Astrocyte of the spinal cord (primary cell): ENCODE results near the gene TCOF1.
A peak's percentile ranks its signal among the peaks of the same experiment; 100 is the strongest.

ENCODE experiments used
- DNase-seq: peaks from one replicate; pipeline ENCODE4 v3.0.0; 2011; ENCODE audit warnings: low read depth, low spot score
- H3K4me3 ChIP-seq: 2 replicates; pipeline ENCODE4 v1.5.1; 2011; ENCODE audit warnings: low read depth, mild to moderate bottlenecking, low read length, moderate library complexity
- in situ Hi-C: cut with HindIII; loops from 2 replicates; pipeline ENCODE4 v1.10.0; 2017; ENCODE audit warnings: low sequenced_read_pairs
- TF ChIP-seq, protein P1 (sequence below): IDR thresholded peaks from 2 replicates; pipeline ENCODE4 v1.5.1; 2012; ENCODE audit warnings: low read depth, mild to moderate bottlenecking, low read length, inconsistent platforms

The TCOF1 gene

DNA sequence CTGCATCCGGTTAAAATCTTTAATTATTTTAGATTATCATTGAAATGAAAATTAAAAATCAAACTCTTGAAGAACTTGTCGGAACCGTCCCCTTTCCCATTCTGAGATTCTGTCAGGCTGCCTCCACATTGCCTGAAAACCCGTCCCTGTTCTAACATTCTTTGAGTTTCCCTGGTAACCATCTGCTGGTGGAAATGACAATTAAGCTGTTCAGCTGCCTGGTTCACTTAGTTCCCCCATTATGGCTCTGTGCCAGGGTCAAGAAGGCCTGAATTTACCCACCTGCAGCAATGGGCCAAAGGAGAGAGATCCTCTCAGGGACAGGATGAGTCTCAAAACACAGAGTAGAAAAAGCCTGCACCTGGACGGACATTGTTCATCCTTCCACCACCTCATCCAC, 11.8 kb upstream of the TCOF1 start:
- DNase-seq = no peak
- TF ChIP-seq, protein P1, sequence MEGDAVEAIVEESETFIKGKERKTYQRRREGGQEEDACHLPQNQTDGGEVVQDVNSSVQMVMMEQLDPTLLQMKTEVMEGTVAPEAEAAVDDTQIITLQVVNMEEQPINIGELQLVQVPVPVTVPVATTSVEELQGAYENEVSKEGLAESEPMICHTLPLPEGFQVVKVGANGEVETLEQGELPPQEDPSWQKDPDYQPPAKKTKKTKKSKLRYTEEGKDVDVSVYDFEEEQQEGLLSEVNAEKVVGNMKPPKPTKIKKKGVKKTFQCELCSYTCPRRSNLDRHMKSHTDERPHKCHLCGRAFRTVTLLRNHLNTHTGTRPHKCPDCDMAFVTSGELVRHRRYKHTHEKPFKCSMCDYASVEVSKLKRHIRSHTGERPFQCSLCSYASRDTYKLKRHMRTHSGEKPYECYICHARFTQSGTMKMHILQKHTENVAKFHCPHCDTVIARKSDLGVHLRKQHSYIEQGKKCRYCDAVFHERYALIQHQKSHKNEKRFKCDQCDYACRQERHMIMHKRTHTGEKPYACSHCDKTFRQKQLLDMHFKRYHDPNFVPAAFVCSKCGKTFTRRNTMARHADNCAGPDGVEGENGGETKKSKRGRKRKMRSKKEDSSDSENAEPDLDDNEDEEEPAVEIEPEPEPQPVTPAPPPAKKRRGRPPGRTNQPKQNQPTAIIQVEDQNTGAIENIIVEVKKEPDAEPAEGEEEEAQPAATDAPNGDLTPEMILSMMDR = no peak
- H3K4me3 ChIP-seq = no peak overlapping the region
- in situ Hi-C loops = no loop called here

DNA sequence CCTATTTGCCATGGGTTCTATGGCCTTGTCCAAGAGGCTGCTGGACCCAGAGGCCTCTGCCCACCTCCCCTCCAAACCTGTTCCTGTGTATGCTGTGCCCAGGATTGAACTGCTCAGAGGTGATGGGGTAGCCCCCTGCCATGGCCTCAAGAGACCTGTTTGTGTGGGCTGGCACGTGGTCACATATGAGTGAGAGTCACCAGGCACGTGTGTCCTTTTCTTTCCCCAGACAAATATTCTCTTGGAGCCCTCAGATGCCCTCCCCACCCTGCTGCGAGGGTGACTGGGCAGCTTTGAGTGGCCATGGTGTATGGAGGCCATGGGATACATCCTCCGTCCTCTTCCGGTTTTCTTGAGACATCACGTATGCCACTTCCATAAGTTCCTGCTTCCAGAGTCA, 10.9 kb upstream of the TCOF1 start:
- in situ Hi-C loops = no loop called here

DNA sequence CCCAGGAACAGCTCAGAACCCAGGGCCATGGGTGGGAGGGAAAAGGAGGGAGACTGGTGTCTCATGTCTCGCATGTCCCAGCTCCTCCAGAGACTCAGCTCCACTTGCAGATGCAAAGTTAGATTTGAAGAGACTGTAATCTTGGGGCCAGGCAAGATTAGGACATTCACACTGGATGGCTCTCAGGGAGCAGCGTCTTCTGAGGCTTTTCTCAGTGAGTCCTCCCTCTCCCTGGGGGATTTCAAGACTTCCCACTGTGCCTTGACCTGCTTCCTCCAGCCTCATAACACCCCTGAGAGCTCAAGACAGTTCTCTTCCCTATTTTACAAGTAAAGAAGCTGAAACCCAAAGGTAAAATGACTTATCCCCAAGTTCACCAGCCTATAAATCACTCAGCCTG, 10.5 kb upstream of the TCOF1 start:
- DNase-seq = no peak
- in situ Hi-C loops = no loop called here
- TF ChIP-seq, protein P1 = no peak
- H3K4me3 ChIP-seq = no peak overlapping the region

More for the DNA sequence above, 10.9 kb upstream of the TCOF1 start:
- TF ChIP-seq, protein P1 = no peak
- DNase-seq = no peak
- no peak overlapping the region for H3K4me3 ChIP-seq

DNA sequence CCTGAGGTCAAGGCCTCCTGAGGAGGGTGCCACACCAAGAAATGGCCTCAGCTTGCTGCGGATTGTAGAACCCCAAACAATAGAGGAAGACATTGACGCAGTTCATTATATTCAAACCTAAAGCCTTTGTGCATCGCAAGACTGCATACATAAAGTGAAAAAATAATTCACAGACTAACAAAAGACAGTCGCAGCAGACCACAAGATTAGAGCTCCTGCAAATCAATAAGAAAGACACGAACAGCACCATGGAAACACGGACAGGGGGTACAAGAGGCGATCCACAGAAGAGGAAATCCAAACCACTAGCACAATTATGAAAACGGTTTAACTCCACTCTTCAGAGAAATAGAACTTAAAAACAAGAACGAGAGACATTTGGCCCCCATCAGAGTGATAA, 10.0 kb upstream of the TCOF1 start:
- in situ Hi-C loops = no loop called here
- TF ChIP-seq, protein P1 = no peak
- no peak for DNase-seq
- H3K4me3 ChIP-seq = no peak overlapping the region

DNA sequence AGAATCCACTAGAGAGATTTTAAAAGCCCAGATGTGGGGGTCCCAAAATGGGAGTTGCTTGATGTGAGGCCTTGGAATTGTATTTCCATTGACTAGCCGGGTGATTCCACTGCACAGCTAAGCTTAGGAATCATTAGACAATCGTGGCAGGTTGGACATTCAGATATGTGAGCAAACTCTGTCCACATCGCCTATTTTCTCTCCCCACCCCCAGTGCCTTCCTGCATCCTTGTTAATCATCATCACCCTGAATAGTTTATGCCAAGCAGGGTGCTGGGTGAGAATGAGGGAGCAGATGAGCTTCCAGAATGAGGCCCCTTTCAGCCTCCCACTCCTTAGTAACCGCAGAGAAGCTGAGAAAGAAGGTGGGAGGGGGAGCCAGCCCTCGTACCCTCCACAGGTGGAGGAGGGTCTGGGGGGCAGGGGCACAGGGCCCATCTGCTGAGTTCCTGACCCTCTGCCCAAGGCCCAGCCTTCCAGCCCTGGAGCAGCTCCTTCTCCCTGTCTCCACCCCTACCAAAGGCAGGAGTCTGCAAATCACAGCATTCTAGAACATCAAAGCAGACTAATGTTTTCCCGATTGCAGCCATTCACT, 7.7 kb upstream of the TCOF1 start:
- TF ChIP-seq, protein P1 = no peak
- in situ Hi-C loops = no loop called here
- DNase-seq = no peak
- H3K4me3 ChIP-seq = no peak overlapping the region

DNA sequence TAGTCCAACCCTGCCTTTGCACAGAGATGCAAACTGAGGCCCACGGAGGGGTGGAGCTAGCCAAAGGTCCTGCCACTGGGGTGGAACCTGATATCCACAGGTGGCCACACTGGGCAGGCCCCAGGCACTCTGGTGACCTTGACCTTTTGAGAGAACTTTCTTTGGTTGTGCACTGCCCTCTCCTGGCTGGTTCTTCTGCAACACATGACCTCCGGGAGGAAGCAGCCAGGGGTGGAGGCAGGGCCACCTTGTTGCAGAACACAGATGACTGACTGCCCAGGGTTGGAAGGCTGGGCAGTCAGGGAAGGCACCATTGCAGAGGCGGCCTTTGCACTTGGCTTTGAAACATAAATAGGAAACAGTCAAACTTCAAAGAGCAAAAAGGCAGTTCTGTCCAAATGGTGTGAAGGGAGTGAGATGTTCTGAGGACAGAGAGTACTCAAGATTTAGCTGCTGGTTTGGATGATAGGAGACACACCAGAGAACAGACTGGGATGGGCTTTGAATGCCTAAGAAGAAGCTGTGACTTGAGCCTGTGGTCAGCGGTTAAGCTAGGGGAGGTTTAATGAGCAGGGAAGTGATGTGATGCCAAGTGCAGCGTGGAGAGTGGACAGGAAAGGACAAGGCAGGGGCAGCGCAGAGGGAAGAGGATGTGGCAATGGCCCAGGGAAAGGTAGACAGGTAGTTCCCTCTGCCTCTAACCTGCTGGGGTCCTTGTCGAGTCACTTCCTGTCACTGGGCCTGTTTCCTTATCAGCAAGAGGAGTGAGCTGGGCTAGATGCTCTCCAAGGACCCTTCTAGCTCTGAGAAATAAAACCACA, 6.8 kb upstream of the TCOF1 start:
- in situ Hi-C loops = no loop called here
- no peak overlapping the region for H3K4me3 ChIP-seq
- peak; percentile 54 for DNase-seq
- TF ChIP-seq, protein P1 = peak; percentile 66
